AG04450 (cell line): ENCODE results near the gene PPP1R3G. TPM values are rescaled to one million over a fixed set of nuclear protein-coding genes. Genes with fewer than 3 reads are reported as not detected.
A peak's percentile ranks its signal among the peaks of the same experiment; 100 is the strongest.

Experiments used
- CTCF ChIA-PET: fragments of 300-600, 350-600 bp; formaldehyde crosslinking; extraction: SDS; loops from one replicate; lab custom pipeline; 2022; ENCODE audit warnings: antibody characterized with exemption, inconsistent platforms; lab: Charles Lee
- POLR2A ChIA-PET: fragments of 350-600 bp; formaldehyde crosslinking; extraction: SDS; loops from one replicate; lab custom pipeline; 2021; ENCODE audit warnings: antibody characterized with exemption, inconsistent platforms; lab: Yijun Ruan, JAX
- DNase-seq: peaks from one replicate; pipeline ENCODE4 v3.0.0-alpha.2; 2011; ENCODE audit warnings: low read depth, low spot score
- H3K27ac ChIP-seq: one replicate; pipeline ENCODE4 v1.5.1; 2012; ENCODE audit warnings: low read depth, low read length, control low read depth
- H3K27me3 ChIP-seq: one replicate; pipeline ENCODE4 v1.6.0; 2012; ENCODE audit warnings: low read length; ENCODE audit not compliant: control insufficient read depth, insufficient read depth
- H3K4me3 ChIP-seq: 2 replicates; pipeline ENCODE4 v1.5.1; 2011; ENCODE audit warnings: mild to moderate bottlenecking, low read depth, low read length, control low read depth
- H3K9me3 ChIP-seq: 2 replicates; pipeline ENCODE4 v1.5.1; 2012; ENCODE audit warnings: low read length; ENCODE audit not compliant: control insufficient read depth, insufficient read depth
- CTCF ChIP-seq: IDR thresholded peaks from 2 replicates; pipeline ENCODE4 v1.5.1; 2011; ENCODE audit warnings: low read depth, low read length, control low read depth, inconsistent platforms
- polyA plus RNA-seq: library from polyadenylated mRNA; depleted of rRNA; stranded (reverse); fragments of >200 nt; gene quantifications from 2 replicates; pipeline ENCODE4 v1.2.3, GENCODE V29; 2011

Gene PPP1R3G
- polyA plus RNA-seq, 1 experiment = 0.11 TPM

GRCh38 chr6:5053038-5053437, 32.1 kb upstream of the PPP1R3G start:
- H3K4me3 ChIP-seq = no peak overlapping the region
- H3K27ac ChIP-seq = peak overlapping the region; percentile 31
- ChIA-PET POLR2A (no interaction called here), CTCF (no interaction called here)
- H3K9me3 ChIP-seq = peaks cover 9% of the 10 kb centered on the region; the same call in 1 of the 2 replicates
- DNase-seq = no peak
- TF ChIP-seq CTCF = no peak
- H3K27me3 ChIP-seq = peaks cover 4% of the 10 kb centered on the region

- H3K27ac ChIP-seq = no peak overlapping the region
- POLR2A ChIA-PET = no interaction called here
Observed at GRCh38 chr6:5053864-5054244, 31.3 kb upstream of the PPP1R3G start.

GRCh38 chr6:5054245-5054873, 30.8 kb upstream of the PPP1R3G start:
- CTCF ChIA-PET = interaction anchor here (0.5 kb wide), 1 partner anchor 28 kb away, joined by 8 read pairs; no protein-coding TSS in a partner anchor
- TF ChIP-seq CTCF = no peak
- Histone ChIP-seq H3K4me3 (no peak overlapping the region), H3K9me3 (peaks cover 4% of the 10 kb centered on the region; the same call in 1 of the 2 replicates), H3K27ac (peak overlapping the region; percentile 21), H3K27me3 (peaks cover 3% of the 10 kb centered on the region)
- POLR2A ChIA-PET = no interaction called here
- DNase-seq = no peak

More at GRCh38 chr6:5053864-5054244, 31.3 kb upstream of the PPP1R3G start:
- DNase-seq = no peak
- no peak overlapping the region for H3K4me3 ChIP-seq
- H3K27me3 ChIP-seq = peaks cover 3% of the 10 kb centered on the region
- TF ChIP-seq CTCF = no peak
- CTCF ChIA-PET = interaction anchor here (0.5 kb wide), 1 partner anchor 29 kb away, joined by 8 read pairs; no protein-coding TSS in a partner anchor
- peaks cover 7% of the 10 kb centered on the region; the same call in 1 of the 2 replicates for H3K9me3 ChIP-seq

GRCh38 chr6:5055118-5055517, 30.0 kb upstream of the PPP1R3G start:
- Histone ChIP-seq H3K4me3 (no peak overlapping the region), H3K27me3 (peaks cover 3% of the 10 kb centered on the region), H3K9me3 (peaks cover 4% of the 10 kb centered on the region; the same call in 1 of the 2 replicates), H3K27ac (no peak overlapping the region)
- TF ChIP-seq CTCF = no peak
- ChIA-PET CTCF (interaction anchor here (2.6 kb wide), 1 partner anchor 89 kb away, joined by 13 read pairs; no protein-coding TSS in a partner anchor), POLR2A (no interaction called here)
- no peak for DNase-seq

GRCh38 chr6:5058254-5058653, 26.9 kb upstream of the PPP1R3G start:
- CTCF ChIA-PET = interaction anchor here (0.7 to 1.9 kb wide), 4 partner anchors 46 to 1489 kb away, joined by 3 to 5 read pairs (median 4); no protein-coding TSS in a partner anchor
- H3K4me3 ChIP-seq = no peak overlapping the region
- POLR2A ChIA-PET = no interaction called here
- DNase-seq = no peak
- H3K27ac ChIP-seq = no peak overlapping the region
- TF ChIP-seq CTCF = no peak
- peaks cover 3% of the 10 kb centered on the region for H3K27me3 ChIP-seq
- no peaks in the 10 kb centered on the region; the same call in 1 of the 2 replicates for H3K9me3 ChIP-seq
